HEK293 (cell line): ENCODE results near the gene FOXO3.
A peak's percentile ranks its signal among the peaks of the same experiment; 100 is the strongest.

Experiments used
- GLI2 ChIP-seq: fragments of 450-650 bp; formaldehyde crosslinking; IDR thresholded peaks from 2 replicates; pipeline ENCODE4; 2017; ENCODE audit warnings: missing biosample characterization, missing genetic modification characterization, low read depth, borderline replicate concordance
- IKZF3 ChIP-seq: fragments of 450-650 bp; IDR thresholded peaks from 2 replicates; pipeline ENCODE4 v1.5.0; 2018; ENCODE audit warnings: missing biosample characterization, mild to moderate bottlenecking, missing genetic modification characterization, moderate library complexity
- MEIS1 ChIP-seq: sonication (generic); formaldehyde crosslinking; IDR thresholded peaks from 2 replicates; pipeline ENCODE4 v1.8.1; 2022; ENCODE audit warnings: missing genetic modification reagents, mild to moderate bottlenecking, borderline replicate concordance
- OSR2 ChIP-seq: fragments of 450-650 bp; formaldehyde crosslinking; IDR thresholded peaks from 2 replicates; pipeline ENCODE4 v1.5.1; 2016; ENCODE audit warnings: missing biosample characterization, missing genetic modification characterization
- PATZ1 ChIP-seq: fragments of 450-650 bp; formaldehyde crosslinking; IDR thresholded peaks from 2 replicates; pipeline ENCODE4 v1.5.1; 2016; ENCODE audit warnings: missing biosample characterization, missing genetic modification characterization
- ZFP37 ChIP-seq: fragments of 450-650 bp; formaldehyde crosslinking; IDR thresholded peaks from 2 replicates; pipeline ENCODE4 v1.5.1; 2016; ENCODE audit warnings: missing biosample characterization, missing genetic modification characterization
- ZNF223 ChIP-seq: fragments of 450-650 bp; formaldehyde crosslinking; IDR thresholded peaks from 2 replicates; pipeline ENCODE4 v1.5.1; 2016; ENCODE audit warnings: missing biosample characterization, missing genetic modification characterization
- ZNF274 ChIP-seq, 2 experiments: fragments of 200-500 bp in 1 of 2; fragments of 450-650 bp in 1 of 2; sonication (Bioruptor generic) in 1 of 2; formaldehyde crosslinking in 1 of 2; IDR thresholded peaks; 2 replicates each; pipeline versions ENCODE4 v1.5.1 to v1.6.1; 2014 to 2016; ENCODE audit warnings: borderline replicate concordance in 1 of 2, inconsistent platforms in 1 of 2, low read length in 1 of 2, missing biosample characterization in 1 of 2, missing genetic modification characterization in 1 of 2
- ZNF394 ChIP-seq: fragments of 450-650 bp; formaldehyde crosslinking; IDR thresholded peaks from 2 replicates; pipeline ENCODE4 v1.5.1; 2016; ENCODE audit warnings: missing biosample characterization, missing genetic modification characterization, mild to moderate bottlenecking, moderate library complexity, borderline replicate concordance
- ZNF48 ChIP-seq: fragments of 450-650 bp; formaldehyde crosslinking; IDR thresholded peaks from 2 replicates; pipeline ENCODE4 v1.5.1; 2016; ENCODE audit warnings: missing biosample characterization, missing genetic modification characterization
- ZNF488 ChIP-seq: fragments of 450-650 bp; formaldehyde crosslinking; IDR thresholded peaks from 2 replicates; pipeline ENCODE4 v1.5.1; 2016; ENCODE audit warnings: missing biosample characterization, missing genetic modification characterization
- ZNF510 ChIP-seq: fragments of 450-650 bp; formaldehyde crosslinking; IDR thresholded peaks from 2 replicates; pipeline ENCODE4 v1.5.1; 2018; ENCODE audit warnings: mild to moderate bottlenecking, missing genetic modification characterization, missing biosample characterization; ENCODE audit not compliant: insufficient replicate concordance
- ZNF518A ChIP-seq: fragments of 450-650 bp; formaldehyde crosslinking; conservative IDR thresholded peaks from 2 replicates; pipeline ENCODE4 v1.5.1; 2016; ENCODE audit warnings: low read depth, missing biosample characterization, missing genetic modification characterization
- ZNF571 ChIP-seq: fragments of 450-650 bp; formaldehyde crosslinking; IDR thresholded peaks from 2 replicates; pipeline ENCODE4 v1.5.0; 2017; ENCODE audit warnings: missing biosample characterization, missing genetic modification characterization
- ZNF654 ChIP-seq: fragments of 450-650 bp; formaldehyde crosslinking; IDR thresholded peaks from 2 replicates; pipeline ENCODE4 v1.5.1; 2016; ENCODE audit warnings: low read depth, missing biosample characterization, missing genetic modification characterization
- ZNF776 ChIP-seq: fragments of 450-650 bp; formaldehyde crosslinking; IDR thresholded peaks from 2 replicates; pipeline ENCODE4 v1.5.0; 2017; ENCODE audit warnings: missing biosample characterization, missing genetic modification characterization, borderline replicate concordance
- TF ChIP-seq, protein P1 (sequence below): fragments of 450-650 bp; formaldehyde crosslinking; IDR thresholded peaks from 2 replicates; pipeline ENCODE4 v1.5.1; 2017; ENCODE audit warnings: missing biosample characterization, missing genetic modification characterization
- TF ChIP-seq, protein P2 (sequence below): fragments of 450-650 bp; formaldehyde crosslinking; IDR thresholded peaks from 2 replicates; pipeline ENCODE4 v1.5.1; 2016; ENCODE audit warnings: missing biosample characterization, missing genetic modification characterization
- TF ChIP-seq, protein P3 (sequence below): fragments of 450-650 bp; formaldehyde crosslinking; IDR thresholded peaks from 2 replicates; pipeline ENCODE4 v1.5.1; 2016; ENCODE audit warnings: missing biosample characterization, missing genetic modification characterization
- TF ChIP-seq, protein P4 (sequence below): fragments of 450-650 bp; formaldehyde crosslinking; IDR thresholded peaks from 2 replicates; pipeline ENCODE4 v1.5.0; 2017; ENCODE audit warnings: missing biosample characterization, missing genetic modification characterization, borderline replicate concordance

Gene FOXO3

DNA sequence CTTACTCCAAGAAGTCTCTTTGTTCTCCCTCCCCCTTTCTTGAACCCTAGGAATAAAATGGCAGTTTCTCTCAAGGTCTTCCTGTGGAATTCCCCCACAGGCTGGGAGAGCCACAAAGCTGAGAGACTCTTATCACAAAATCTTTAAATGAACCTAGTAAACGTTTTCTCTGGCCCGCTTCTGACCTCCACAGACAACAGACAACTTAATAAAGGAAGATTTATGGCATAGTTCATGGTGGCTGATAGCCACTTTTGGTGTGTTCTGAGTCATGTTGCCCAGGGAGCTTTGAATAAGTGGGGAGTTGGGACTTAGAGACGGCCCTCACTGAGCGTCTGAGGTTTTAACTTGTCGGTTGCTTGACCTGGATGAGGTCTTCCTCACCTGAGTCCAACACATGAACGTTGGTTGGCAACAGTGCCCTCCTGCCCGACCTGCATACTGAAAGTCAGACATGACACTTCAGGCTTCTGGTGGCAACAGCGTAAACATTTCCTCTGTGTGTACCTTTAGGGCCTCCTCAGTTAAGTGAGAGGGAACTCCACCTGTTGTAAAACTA lies 124.1 kb downstream of the FOXO3 start (continued):
- TF ChIP-seq ZNF48 (no peak), ZNF654 (tag by site-specific recombination) (no peak), ZNF510 (tag by site-specific recombination) (no peak), GLI2 (tag by site-specific recombination) (no peak), ZNF488 (no peak), ZNF571 (no peak), ZFP37 (tag by site-specific recombination) (no peak), ZNF394 (tag by site-specific recombination) (peak; percentile 48; the same call in 1 of the 2 replicates), ZNF518A (no peak), ZNF274 (IDR thresholded peaks at IDR 0.05; ENCODE audit: low read length) (no peak), ZNF274 (tag by site-specific recombination; IDR thresholded peaks at IDR 0.05; ENCODE audit: borderline replicate concordance) (no peak), PATZ1 (peak; percentile 34; the same call in 1 of the 2 replicates), IKZF3 (tag by site-specific recombination) (0 out of 2 replicates have a peak, but pooled peaks have one; percentile 34), ZNF776 (tag by site-specific recombination) (no peak), OSR2 (tag by site-specific recombination) (peak; percentile 85), MEIS1 (CRISPR knock-in tag) (peak; percentile 96), ZNF223 (tag by site-specific recombination) (no peak)
- TF ChIP-seq, protein P1, sequence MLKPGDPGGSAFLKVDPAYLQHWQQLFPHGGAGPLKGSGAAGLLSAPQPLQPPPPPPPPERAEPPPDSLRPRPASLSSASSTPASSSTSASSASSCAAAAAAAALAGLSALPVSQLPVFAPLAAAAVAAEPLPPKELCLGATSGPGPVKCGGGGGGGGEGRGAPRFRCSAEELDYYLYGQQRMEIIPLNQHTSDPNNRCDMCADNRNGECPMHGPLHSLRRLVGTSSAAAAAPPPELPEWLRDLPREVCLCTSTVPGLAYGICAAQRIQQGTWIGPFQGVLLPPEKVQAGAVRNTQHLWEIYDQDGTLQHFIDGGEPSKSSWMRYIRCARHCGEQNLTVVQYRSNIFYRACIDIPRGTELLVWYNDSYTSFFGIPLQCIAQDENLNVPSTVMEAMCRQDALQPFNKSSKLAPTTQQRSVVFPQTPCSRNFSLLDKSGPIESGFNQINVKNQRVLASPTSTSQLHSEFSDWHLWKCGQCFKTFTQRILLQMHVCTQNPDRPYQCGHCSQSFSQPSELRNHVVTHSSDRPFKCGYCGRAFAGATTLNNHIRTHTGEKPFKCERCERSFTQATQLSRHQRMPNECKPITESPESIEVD (tag by site-specific recombination): peak; percentile 70
- TF ChIP-seq, protein P2, sequence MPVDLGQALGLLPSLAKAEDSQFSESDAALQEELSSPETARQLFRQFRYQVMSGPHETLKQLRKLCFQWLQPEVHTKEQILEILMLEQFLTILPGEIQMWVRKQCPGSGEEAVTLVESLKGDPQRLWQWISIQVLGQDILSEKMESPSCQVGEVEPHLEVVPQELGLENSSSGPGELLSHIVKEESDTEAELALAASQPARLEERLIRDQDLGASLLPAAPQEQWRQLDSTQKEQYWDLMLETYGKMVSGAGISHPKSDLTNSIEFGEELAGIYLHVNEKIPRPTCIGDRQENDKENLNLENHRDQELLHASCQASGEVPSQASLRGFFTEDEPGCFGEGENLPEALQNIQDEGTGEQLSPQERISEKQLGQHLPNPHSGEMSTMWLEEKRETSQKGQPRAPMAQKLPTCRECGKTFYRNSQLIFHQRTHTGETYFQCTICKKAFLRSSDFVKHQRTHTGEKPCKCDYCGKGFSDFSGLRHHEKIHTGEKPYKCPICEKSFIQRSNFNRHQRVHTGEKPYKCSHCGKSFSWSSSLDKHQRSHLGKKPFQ (tag by site-specific recombination): no peak
- TF ChIP-seq, protein P3, sequence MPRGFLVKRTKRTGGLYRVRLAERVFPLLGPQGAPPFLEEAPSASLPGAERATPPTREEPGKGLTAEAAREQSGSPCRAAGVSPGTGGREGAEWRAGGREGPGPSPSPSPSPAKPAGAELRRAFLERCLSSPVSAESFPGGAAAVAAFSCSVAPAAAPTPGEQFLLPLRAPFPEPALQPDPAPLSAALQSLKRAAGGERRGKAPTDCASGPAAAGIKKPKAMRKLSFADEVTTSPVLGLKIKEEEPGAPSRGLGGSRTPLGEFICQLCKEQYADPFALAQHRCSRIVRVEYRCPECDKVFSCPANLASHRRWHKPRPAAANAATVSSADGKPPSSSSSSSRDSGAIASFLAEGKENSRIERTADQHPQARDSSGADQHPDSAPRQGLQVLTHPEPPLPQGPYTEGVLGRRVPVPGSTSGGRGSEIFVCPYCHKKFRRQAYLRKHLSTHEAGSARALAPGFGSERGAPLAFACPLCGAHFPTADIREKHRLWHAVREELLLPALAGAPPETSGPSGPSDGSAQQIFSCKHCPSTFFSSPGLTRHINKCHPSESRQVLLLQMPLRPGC (tag by site-specific recombination): peak; percentile 74
- TF ChIP-seq, protein P4, sequence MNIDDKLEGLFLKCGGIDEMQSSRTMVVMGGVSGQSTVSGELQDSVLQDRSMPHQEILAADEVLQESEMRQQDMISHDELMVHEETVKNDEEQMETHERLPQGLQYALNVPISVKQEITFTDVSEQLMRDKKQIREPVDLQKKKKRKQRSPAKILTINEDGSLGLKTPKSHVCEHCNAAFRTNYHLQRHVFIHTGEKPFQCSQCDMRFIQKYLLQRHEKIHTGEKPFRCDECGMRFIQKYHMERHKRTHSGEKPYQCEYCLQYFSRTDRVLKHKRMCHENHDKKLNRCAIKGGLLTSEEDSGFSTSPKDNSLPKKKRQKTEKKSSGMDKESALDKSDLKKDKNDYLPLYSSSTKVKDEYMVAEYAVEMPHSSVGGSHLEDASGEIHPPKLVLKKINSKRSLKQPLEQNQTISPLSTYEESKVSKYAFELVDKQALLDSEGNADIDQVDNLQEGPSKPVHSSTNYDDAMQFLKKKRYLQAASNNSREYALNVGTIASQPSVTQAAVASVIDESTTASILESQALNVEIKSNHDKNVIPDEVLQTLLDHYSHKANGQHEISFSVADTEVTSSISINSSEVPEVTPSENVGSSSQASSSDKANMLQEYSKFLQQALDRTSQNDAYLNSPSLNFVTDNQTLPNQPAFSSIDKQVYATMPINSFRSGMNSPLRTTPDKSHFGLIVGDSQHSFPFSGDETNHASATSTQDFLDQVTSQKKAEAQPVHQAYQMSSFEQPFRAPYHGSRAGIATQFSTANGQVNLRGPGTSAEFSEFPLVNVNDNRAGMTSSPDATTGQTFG (tag by site-specific recombination): no peak
